Measurements from ENCODE around the gene SERPINA12. TPM values are rescaled to one million over a fixed set of nuclear protein-coding genes. Genes with fewer than 3 reads are reported as not detected.

The SERPINA12 gene, protein sequence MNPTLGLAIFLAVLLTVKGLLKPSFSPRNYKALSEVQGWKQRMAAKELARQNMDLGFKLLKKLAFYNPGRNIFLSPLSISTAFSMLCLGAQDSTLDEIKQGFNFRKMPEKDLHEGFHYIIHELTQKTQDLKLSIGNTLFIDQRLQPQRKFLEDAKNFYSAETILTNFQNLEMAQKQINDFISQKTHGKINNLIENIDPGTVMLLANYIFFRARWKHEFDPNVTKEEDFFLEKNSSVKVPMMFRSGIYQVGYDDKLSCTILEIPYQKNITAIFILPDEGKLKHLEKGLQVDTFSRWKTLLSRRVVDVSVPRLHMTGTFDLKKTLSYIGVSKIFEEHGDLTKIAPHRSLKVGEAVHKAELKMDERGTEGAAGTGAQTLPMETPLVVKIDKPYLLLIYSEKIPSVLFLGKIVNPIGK
- polyA plus RNA-seq (2012; ENCODE audit: low read depth, missing spikeins): not detected

GRCh38 chr14:94509356-94509755 lies at the start of gene SERPINA12:
SERPINA12 (minus strand) TSS chr14:94509469; CDS start chr14:94498397, 11,072 bp downstream.
- DNase-seq (ENCODE audit: insufficient read length, low spot score): no peak
- no peak for TF ChIP-seq SPI1 (IDR thresholded peaks at IDR 0.05; ENCODE audit: low read depth, low read length)
- TF ChIP-seq PAX5 (IDR thresholded peaks at IDR 0.05; ENCODE audit: insufficient read depth, low read length, severe bottlenecking): no peak
- no peak for TF ChIP-seq POU2F2 (IDR thresholded peaks at IDR 0.05; ENCODE audit: low read depth, low read length)
- TF ChIP-seq TAF1 (IDR thresholded peaks at IDR 0.05; ENCODE audit: low read depth, low read length): no peak
- TF ChIP-seq POLR2AphosphoS5 (IDR thresholded peaks at IDR 0.05; ENCODE audit: low read depth, low read length): no peak
- no peak for TF ChIP-seq POLR2A (IDR thresholded peaks at IDR 0.05; ENCODE audit: low read depth, low read length)
- no peak for FAIRE-seq

DNA sequence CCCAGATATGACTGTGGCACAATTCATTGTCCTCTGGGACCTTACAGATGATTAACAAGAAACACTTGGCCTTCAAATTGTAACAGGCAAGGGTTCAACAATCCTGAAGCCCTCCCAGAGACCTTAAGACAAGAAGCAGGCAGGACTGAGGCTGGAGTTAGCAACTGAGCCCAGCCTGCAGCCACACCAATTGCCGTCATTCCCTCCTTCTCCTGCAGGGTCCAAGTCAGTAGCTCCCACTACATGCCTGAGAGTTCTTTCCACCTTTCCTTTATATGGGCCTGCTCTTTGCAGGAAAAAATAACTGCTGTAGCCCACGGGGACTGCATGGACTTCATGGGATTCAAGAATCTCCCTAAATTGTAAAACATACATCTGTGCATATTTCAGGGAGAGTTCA lies 49.6 kb upstream of the SERPINA12 start:
- no peak for FAIRE-seq

DNA sequence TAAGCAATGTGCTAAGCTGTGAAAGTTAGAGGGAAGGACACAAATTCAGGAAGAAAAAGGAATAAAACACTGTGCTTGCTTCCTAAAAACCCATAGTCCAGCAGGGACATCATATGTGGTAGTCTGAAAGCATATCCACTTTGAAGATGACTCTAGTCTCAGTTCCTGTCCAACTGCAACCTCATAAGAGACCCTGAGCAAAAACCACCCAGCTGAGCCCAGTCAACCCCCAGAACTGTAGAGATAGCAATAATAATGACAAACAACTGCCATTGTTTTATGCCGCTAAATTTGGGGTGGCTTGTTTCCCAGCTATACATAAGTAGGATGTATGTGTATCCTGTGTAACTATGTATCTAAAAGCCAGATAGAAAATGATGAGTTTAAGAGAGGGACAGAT lies 48.1 kb upstream of the SERPINA12 start:
- DNase-seq (ENCODE audit: insufficient read length, low spot score) (no peak), FAIRE-seq (no peak)
- TF ChIP-seq POLR2AphosphoS5 (IDR thresholded peaks at IDR 0.05; ENCODE audit: low read depth, low read length): no peak
- TF ChIP-seq TAF1 (IDR thresholded peaks at IDR 0.05; ENCODE audit: low read depth, low read length): no peak

More for the DNA sequence above, 49.6 kb upstream of the SERPINA12 start:
- TF ChIP-seq TAF1 (IDR thresholded peaks at IDR 0.05; ENCODE audit: low read depth, low read length) (no peak), POLR2A (IDR thresholded peaks at IDR 0.05; ENCODE audit: low read depth, low read length) (no peak), POLR2AphosphoS5 (IDR thresholded peaks at IDR 0.05; ENCODE audit: low read depth, low read length) (no peak), SPI1 (IDR thresholded peaks at IDR 0.05; ENCODE audit: low read depth, low read length) (no peak), PAX5 (IDR thresholded peaks at IDR 0.05; ENCODE audit: insufficient read depth, low read length, severe bottlenecking) (no peak), POU2F2 (IDR thresholded peaks at IDR 0.05; ENCODE audit: low read depth, low read length) (no peak)
- no peak for DNase-seq (ENCODE audit: insufficient read length, low spot score)

DNA sequence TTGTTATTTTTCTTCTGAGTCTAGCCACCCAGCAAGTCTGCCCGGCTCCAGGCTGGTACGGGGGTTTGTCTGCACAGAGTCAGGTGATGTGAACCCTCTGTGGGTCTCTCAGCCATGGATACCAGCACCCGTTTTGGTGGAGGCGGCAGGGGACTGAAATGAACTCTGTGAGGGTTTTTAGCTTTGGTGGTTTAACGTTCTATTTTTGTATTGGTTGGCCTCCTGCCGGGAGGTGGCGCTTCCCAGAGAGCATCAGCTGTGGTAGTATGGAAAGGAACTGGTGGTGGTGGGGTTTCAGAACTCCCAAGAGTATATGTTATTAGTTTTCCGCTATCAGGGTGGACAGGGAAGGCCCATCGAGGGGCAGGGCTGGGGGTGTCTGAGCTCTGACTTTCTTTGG lies 46.7 kb upstream of the SERPINA12 start:
- TF ChIP-seq SPI1 (IDR thresholded peaks at IDR 0.05; ENCODE audit: low read depth, low read length) (no peak), PAX5 (IDR thresholded peaks at IDR 0.05; ENCODE audit: insufficient read depth, low read length, severe bottlenecking) (no peak), POLR2AphosphoS5 (IDR thresholded peaks at IDR 0.05; ENCODE audit: low read depth, low read length) (no peak), POU2F2 (IDR thresholded peaks at IDR 0.05; ENCODE audit: low read depth, low read length) (no peak), TAF1 (IDR thresholded peaks at IDR 0.05; ENCODE audit: low read depth, low read length) (no peak), POLR2A (IDR thresholded peaks at IDR 0.05; ENCODE audit: low read depth, low read length) (no peak)
- DNase-seq (ENCODE audit: insufficient read length, low spot score) (no peak), FAIRE-seq (no peak)

- DNase-seq (ENCODE audit: insufficient read length, low spot score) (no peak), FAIRE-seq (no peak)
- TF ChIP-seq POU2F2 (IDR thresholded peaks at IDR 0.05; ENCODE audit: low read depth, low read length) (no peak), SPI1 (IDR thresholded peaks at IDR 0.05; ENCODE audit: low read depth, low read length) (no peak), TAF1 (IDR thresholded peaks at IDR 0.05; ENCODE audit: low read depth, low read length) (no peak), PAX5 (IDR thresholded peaks at IDR 0.05; ENCODE audit: insufficient read depth, low read length, severe bottlenecking) (no peak), POLR2AphosphoS5 (IDR thresholded peaks at IDR 0.05; ENCODE audit: low read depth, low read length) (no peak), POLR2A (IDR thresholded peaks at IDR 0.05; ENCODE audit: low read depth, low read length) (no peak)
Measured at GRCh38 chr14:94550041-94550440, 40.8 kb upstream of the SERPINA12 start.

- TF ChIP-seq PAX5 (IDR thresholded peaks at IDR 0.05; ENCODE audit: insufficient read depth, low read length, severe bottlenecking) (no peak), SPI1 (IDR thresholded peaks at IDR 0.05; ENCODE audit: low read depth, low read length) (no peak), POLR2AphosphoS5 (IDR thresholded peaks at IDR 0.05; ENCODE audit: low read depth, low read length) (no peak), POU2F2 (IDR thresholded peaks at IDR 0.05; ENCODE audit: low read depth, low read length) (no peak), POLR2A (IDR thresholded peaks at IDR 0.05; ENCODE audit: low read depth, low read length) (no peak), TAF1 (IDR thresholded peaks at IDR 0.05; ENCODE audit: low read depth, low read length) (no peak)
- peak; percentile 47 for DNase-seq (ENCODE audit: insufficient read length, low spot score)
- FAIRE-seq: no peak
Measured at GRCh38 chr14:94548999-94549985, 40.0 kb upstream of the SERPINA12 start.

DNA sequence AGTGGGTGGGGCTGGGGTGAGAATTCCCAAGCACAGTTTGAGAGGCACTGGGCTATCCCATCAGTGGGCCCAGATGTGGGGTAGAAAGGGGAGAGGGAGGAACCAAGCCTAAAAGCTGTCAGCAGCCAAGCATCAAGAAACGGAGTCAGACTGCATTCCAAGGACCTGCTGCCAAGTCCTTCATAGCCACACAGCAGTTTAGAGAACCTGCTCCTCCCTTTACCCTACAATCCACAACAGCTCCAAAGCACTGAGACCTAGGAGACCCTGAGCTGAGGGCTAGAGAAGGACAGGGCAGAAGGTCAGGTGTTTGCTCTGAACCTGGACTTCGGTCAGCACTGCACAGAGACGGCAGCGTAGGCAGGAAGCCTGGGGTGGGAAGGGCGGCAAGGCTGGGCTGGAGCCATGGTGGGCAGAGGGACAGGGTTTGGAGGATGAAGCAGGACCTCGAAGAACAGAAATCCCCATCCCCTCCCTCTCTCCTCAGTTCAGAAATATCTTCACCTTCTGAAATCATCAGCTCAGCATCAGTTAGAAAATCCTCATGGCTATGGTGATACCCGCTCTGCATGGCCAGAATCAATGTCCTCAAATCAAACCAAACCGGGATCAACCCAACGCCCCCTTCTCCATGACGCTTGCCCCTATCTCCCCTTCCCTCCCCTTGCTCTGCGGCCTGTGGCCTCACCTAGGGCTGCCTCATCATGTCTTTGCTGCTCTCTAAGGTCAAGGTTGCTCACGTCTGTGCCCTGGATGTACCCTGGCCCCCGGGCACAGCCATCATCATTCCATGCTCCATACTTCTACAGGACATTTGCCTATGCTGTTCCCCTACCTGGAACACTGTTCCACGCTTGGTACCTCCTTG lies 39.1 kb upstream of the SERPINA12 start:
- FAIRE-seq: no peak
- no peak for TF ChIP-seq POU2F2 (IDR thresholded peaks at IDR 0.05; ENCODE audit: low read depth, low read length)
- TF ChIP-seq PAX5 (IDR thresholded peaks at IDR 0.05; ENCODE audit: insufficient read depth, low read length, severe bottlenecking): no peak
- no peak for TF ChIP-seq TAF1 (IDR thresholded peaks at IDR 0.05; ENCODE audit: low read depth, low read length)
- TF ChIP-seq POLR2AphosphoS5 (IDR thresholded peaks at IDR 0.05; ENCODE audit: low read depth, low read length): no peak
- TF ChIP-seq SPI1 (IDR thresholded peaks at IDR 0.05; ENCODE audit: low read depth, low read length): no peak
- TF ChIP-seq POLR2A (IDR thresholded peaks at IDR 0.05; ENCODE audit: low read depth, low read length): no peak
- DNase-seq (ENCODE audit: insufficient read length, low spot score): no peak

DNA sequence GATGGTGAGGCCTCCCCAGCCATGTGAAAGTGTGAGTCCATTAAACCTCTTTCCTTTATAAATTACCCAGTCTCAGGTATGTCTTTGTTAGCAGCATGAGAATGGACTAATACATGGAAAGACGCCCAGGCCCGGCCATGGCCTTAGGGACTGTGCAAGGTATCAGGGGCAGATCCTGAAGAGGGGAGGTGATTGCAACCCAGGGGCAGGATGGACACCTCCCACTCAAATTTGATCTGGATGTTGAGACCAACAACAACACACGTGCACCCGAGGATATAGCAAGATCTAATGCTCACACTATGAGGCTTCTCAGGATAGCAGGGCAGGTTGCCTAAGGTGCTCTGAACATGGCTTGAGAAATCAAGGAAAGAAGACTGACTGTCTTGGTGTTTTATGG lies 38.5 kb upstream of the SERPINA12 start:
- DNase-seq (ENCODE audit: insufficient read length, low spot score): no peak
- TF ChIP-seq PAX5 (IDR thresholded peaks at IDR 0.05; ENCODE audit: insufficient read depth, low read length, severe bottlenecking): no peak
- TF ChIP-seq POLR2AphosphoS5 (IDR thresholded peaks at IDR 0.05; ENCODE audit: low read depth, low read length): no peak
- no peak for TF ChIP-seq POLR2A (IDR thresholded peaks at IDR 0.05; ENCODE audit: low read depth, low read length)
- no peak for FAIRE-seq

Measured in GM12891 (cell line).